Activated naive CD4-positive, alpha-beta T cell treated with anti-CD3 and anti-CD28 coated beads, Interleukin-2, amount 50 U/mL, for 72 hours (primary cell): ENCODE measurements around the gene MZT2B. TPM values are rescaled to one million over a fixed set of nuclear protein-coding genes. Genes with fewer than 3 reads are reported as not detected.
"Not testable (repeated sequence)": the region's sequence is repeated elsewhere in the genome, so short reads cannot be mapped to it uniquely, and the experiment has no call there.

Experiments
- ATAC-seq, 2 donors: fragments of 150-1000 bp; cut with Tn5 transposase; 2 replicates each; pipeline ENCODE4 v1.10.0; 2021; ENCODE audit warnings: mild to moderate bottlenecking in 2 of 2, moderate library complexity in 2 of 2
- DNase-seq, 2 donors: peaks; one replicate each; pipeline ENCODE4 v3.0.0; 2021 to 2022; ENCODE audit warnings: low spot score in 2 of 2
- H3K27ac Mint-ChIP-seq, 2 donors: one replicate each; pipeline ENCODE4 v1.8.0; 2022; ENCODE audit warnings: mild to moderate bottlenecking in 2 of 2, mixed read lengths in 2 of 2
- H3K36me3 Mint-ChIP-seq, 2 donors: one replicate each; pipeline ENCODE4 v1.8.0; 2022; ENCODE audit warnings: mixed read lengths in 2 of 2
- H3K9me3 Mint-ChIP-seq, 2 donors: one replicate each; pipeline ENCODE4 v1.8.0; 2022; ENCODE audit warnings: mixed read lengths in 2 of 2
- total RNA-seq, 2 donors: library from RNA; stranded (reverse); gene quantifications; one replicate each; pipeline ENCODE4 v1.2.3, GENCODE V29; 2022

Gene MZT2B
- total RNA-seq, 2 donors from 2014 or later, result 392 to 450 TPM

DNA sequence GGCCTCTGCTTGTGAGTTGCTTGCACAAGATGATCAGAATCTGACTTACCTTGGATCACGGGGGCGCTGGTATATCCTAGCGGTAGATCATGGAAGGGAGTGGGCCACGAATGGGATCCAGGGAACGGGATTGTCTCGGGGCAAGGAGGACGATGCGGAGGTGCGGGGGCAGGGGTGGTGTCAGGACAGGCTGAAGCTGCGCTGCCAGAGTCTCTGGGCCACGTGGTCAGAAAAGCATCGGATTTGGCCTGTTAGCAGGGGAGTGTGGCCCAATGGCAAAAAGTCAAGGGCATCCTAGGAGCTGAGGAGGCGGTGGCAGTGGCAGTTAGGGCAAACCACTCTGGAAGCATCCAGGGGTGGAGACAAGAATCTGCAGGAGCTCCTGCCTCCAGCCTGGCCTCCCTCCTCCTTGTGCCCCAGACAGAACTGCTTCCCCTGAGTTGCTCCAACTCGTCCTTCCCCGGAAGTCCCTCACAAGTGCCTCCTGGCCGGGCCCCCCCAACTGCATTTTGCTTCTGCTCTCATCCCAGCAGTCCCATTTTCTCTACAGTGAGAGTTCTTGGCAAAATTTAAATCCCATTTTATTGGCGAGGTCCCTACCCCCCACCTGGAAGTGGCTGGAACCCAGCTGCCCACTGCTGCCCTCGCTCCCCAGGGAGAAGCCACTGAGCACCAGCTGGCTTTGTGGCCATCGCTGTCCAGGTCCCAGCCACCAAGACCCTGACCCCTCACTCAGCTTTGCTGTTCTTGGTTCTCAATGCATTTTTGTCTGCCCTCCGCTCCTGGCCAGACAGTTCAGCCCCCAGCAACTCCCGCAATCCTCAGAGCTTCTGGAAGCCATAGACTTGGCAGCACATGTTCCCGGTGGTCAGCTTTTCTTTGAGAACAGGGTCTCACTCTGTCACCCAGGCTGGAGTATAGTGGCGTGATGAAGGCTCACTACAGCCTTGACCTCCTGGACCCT is 31.6 kb upstream of the MZT2B start:
- Mint-ChIP-seq H3K9me3 (no peaks in the 10 kb centered on the region), H3K27ac (peak overlapping the region in 1 of 2 donors; percentile 72), H3K36me3 (no peaks in the 10 kb centered on the region)
- ATAC-seq, result no peak
- DNase-seq, result no peak

DNA sequence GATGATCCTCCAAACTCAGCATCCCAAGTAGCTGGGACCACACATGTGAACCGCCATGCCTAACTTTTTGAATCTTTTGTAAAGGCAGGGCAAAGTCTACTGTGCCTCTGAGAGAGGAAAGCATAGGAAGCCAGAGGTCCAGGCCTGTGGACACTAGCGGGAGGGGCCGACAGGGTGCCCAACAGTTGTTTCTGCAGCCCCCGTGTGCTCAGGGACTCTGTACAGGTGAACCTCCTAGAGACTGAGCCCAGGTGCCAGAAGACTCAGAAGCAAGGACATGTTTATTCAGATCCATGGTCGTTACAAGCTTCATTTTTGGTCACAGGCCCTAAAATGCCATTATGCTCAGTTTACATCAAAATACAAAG is 30.9 kb upstream of the MZT2B start:
- ATAC-seq, DNase-seq, H3K36me3 Mint-ChIP-seq, H3K9me3 Mint-ChIP-seq: not testable (repeated sequence)
- H3K27ac Mint-ChIP-seq, result peak overlapping the region in 1 of 2 donors; percentile 72

DNA sequence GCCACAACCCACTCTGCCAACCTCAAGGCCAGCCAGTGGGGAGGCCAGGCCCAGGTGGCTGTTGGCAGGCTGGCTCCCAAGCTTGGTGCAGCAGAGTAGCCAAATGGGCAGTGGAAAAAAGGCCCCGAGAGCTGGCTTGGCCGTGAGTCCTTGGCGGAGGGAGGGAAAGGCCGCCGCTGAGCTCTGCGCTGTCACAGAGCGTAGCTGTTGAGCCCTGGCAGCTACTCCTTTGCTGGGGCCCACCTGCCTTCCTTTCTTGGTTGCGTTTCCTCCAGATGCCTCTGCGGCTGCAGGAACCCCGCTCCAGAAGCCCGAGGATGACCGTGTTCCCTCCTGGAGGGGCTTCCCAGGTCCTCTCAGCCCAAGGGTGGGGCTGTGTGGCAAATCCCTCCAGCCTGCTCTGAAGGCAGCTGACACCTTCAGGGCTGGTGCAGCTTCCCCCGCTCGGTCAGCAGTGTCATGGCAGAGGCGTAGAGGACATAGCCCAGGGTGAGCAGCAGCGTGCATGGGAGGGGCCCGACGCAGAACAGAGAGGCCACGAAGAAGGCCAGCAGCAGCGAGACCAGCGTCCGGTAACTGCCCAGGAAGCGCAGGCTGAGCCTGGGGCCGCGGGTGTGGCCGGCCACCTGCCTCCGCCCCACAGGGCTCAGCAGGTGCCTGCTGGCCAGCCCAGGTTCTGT is 29.8 kb upstream of the MZT2B start:
- ATAC-seq, H3K27ac Mint-ChIP-seq, DNase-seq, H3K36me3 Mint-ChIP-seq, H3K9me3 Mint-ChIP-seq: not testable (repeated sequence)

DNA sequence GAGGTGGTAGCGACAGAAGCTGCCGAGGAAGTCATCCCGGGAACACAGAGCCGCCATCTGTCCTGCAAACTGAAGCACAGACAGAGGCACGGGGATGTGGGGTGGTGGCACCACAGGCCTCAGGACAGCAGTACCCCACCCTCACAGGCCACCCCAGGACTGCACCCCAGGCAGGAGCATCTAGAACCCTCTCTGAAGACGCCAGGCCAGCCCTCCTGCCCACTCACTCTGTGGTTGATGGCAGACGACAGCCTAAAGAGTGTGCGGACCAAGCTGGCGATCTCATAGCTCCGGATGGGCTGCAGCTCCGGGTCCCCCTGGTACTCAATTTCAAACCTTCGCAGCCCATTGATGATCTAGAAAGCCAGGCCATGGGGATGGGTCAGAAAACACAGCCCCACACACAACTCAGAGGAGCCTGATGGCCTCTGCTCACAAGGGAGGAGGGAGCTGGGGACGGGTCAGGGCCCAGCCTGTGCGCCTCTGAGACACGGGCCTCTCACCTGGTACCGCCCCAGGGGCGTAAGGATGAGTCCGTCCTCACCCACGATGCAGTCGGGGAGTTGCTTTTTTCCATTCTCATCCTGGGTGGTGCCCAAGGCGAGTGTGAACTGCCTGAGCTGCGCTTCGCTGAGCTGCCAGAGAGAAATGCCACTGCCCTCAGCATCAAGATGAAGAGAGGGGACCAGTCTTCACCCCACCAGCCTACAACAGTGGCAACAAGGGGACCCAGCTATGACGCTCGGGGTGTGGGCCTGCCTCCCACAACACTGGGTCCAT is 29.1 kb upstream of the MZT2B start:
- H3K27ac Mint-ChIP-seq, result no peak overlapping the region
- H3K9me3 Mint-ChIP-seq, result no peaks in the 10 kb centered on the region
- ATAC-seq (no peak), DNase-seq (no peak)
- H3K36me3 Mint-ChIP-seq, result no peaks in the 10 kb centered on the region

DNA sequence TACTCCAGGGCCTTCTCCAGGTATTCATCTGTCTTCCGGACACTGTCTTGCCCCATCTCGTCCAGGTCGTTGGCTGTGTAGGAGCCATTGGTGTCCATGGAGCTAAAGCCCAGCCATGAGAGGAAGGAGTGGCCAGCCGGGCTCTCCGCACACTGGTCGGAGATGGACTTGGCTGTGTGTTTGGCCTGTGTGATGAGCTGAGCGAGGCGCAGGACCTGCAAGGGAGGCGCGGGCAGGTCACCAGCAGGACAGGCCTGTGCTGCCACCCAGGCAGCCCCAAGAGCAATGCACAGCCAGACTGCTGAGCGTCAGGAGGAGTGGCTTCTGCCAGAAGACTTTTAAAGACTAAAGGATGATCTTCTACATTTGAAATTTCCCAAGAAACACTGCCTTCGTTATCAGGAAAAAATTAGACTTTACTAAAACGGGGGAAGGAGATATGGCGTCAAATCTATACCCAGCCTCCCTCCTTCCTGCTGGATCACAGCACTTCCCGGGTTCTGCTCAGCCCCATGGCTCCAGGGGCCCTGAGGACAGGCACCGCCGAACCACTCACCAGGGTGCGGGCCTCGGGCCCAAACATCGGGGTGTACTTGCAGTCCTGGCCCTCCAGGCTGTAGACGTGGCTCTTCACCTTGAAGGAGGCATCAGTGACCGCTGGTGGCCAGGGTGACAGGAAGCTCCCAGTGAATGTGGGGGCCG is 28.2 kb upstream of the MZT2B start:
- H3K9me3 Mint-ChIP-seq, ATAC-seq, H3K36me3 Mint-ChIP-seq, H3K27ac Mint-ChIP-seq, DNase-seq: not testable (repeated sequence)

DNA sequence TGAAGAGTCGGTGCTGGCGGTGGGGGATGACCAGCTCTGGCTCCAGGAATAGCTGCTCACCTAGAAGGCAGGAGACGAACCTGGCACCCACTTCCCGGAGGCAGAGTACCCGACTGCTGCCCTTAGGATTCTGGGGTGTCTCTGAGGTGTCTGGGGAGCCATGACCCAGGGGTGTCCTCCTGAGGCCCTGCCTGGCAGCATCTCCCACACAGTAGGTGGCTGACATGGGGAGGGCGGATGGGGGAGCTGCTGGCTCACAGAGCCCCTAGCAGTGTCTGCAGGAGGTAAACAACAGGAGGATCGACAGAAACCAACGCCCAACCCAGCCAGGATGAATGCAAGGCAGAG is 27.7 kb upstream of the MZT2B start:
- not testable (repeated sequence) for DNase-seq, H3K27ac Mint-ChIP-seq, H3K9me3 Mint-ChIP-seq, ATAC-seq, H3K36me3 Mint-ChIP-seq

DNA sequence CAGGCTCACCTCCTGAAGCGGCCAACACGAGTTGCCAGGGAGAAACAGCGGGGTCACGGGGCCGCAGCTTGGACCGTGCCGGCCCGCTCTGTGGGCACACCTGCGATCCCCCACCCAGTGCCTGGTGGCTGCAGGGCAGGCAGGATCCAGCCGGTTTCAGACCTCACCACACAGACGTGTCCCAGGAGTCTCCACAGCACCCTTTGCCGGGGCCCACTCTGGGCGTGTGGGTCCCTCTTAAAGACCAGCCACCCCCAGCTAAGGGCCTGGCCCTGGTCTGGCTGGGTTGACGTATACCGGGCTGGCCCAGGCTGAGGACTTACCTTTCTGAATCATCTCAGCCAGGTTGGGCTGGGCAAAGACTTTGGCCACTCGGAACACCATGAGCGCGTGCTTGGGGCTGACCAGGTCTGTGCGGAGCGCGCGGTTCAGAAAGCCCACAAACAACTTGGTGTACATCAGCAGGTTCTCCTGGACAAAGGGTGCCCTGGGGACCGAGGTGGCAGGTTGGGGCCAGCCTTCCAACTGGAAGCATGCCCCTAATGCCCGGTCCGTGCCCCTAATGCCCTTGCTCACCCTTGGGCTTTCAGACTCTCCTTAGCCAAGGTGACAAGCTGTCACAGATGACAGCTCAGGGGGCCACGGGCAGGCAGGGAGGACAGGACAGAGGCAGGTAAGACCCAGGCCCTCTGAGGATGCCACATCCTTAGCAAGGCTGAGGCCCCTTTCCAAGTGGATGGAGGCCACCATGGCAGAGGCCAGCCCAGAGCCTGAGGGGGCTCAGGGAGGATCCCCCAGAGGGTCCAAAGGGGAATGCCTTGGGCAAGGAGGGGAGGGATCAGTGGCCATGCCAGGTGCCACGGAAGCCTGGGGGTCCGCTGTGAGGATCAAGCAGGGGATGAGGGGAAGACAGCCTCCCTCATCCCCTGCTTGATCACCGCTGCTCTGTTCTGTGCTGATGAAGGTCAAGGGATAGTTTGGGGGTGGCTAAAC is 27.0 kb upstream of the MZT2B start:
- Mint-ChIP-seq H3K27ac (peak overlapping the region in 1 of 2 donors; percentile 72), H3K9me3 (no peaks in the 10 kb centered on the region), H3K36me3 (no peaks in the 10 kb centered on the region)
- no peak for ATAC-seq
- DNase-seq, result no peak

DNA sequence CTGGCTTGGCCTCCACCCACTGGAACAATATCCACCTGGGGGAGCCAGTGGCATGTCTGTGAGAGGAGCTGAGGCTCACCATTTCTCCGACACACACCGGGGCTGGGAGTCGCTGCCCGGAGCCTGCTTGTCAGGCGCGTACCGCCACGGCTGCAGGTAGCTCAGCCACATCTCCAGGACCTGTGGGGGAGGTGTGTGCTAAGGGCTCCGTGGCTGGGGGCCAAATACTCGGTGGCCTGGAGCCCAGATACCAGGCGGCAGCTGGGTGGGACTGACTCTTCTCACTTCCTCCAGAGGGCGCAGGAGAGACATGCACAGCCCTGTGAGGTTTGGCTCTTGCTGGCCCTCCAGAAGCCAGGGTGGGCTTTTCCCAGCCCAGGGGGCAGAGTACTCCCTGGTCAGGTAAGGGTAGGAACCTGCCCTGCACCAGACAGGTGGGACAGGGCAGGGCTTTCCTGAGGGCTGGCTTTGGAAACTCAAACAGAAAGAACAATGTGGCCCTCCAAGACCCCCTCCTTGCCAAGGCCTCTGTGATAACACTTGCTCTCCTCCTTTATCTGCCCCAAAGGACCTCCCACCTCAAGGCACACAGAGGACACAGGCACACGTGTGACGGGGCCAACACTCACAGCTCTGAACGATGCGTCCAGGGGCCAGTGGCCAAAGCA is 26.0 kb upstream of the MZT2B start:
- H3K27ac Mint-ChIP-seq, result peak overlapping the region in 1 of 2 donors; percentile 48
- not testable (repeated sequence) for H3K36me3 Mint-ChIP-seq, H3K9me3 Mint-ChIP-seq, DNase-seq
- peak in 1 of 2 donors; percentile 10 for ATAC-seq

DNA sequence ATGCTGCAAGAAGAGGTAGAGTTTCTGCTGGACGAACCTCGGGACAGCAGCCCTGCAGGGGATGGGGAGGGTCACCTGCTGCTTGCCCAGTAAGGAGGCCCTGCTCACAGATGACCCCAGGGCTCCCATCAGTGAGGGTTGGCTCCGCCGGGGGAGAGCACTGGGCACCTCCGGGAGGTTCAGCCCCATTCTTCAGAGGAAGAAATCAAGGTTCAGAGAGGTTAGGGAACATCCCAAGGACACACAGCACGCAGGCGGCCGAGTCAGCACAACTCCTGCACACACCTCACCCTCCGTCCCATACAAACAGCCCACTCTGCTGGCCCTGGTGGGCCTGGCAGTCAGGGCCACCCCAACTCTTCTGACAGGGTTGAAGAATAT is 25.4 kb upstream of the MZT2B start:
- H3K9me3 Mint-ChIP-seq, result no peaks in the 10 kb centered on the region
- DNase-seq, result no peak
- no peaks in the 10 kb centered on the region for H3K36me3 Mint-ChIP-seq
- peak overlapping the region in 1 of 2 donors; percentile 48 for H3K27ac Mint-ChIP-seq
- no peak for ATAC-seq

DNA sequence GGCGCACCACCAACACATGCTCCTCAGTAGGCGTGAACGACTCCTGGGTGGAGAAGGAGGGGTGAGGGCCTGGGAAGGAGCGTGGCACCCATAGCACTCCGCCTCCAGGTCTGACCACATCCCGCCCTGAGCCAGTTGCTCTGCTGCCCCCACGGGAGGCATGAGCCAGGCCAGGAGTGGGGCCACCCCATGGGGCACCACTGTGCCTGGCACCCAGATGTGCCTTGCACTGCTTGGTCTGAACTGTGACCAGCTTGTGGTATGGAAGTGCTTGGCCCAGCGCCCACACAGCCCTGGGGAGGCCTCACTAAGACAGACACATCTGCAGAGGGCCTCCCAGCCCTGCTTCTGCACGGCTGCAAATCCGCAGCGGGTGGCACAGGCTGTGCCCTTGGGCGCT is 24.7 kb upstream of the MZT2B start:
- not testable (repeated sequence) for DNase-seq, H3K27ac Mint-ChIP-seq, ATAC-seq, H3K9me3 Mint-ChIP-seq, H3K36me3 Mint-ChIP-seq

DNA sequence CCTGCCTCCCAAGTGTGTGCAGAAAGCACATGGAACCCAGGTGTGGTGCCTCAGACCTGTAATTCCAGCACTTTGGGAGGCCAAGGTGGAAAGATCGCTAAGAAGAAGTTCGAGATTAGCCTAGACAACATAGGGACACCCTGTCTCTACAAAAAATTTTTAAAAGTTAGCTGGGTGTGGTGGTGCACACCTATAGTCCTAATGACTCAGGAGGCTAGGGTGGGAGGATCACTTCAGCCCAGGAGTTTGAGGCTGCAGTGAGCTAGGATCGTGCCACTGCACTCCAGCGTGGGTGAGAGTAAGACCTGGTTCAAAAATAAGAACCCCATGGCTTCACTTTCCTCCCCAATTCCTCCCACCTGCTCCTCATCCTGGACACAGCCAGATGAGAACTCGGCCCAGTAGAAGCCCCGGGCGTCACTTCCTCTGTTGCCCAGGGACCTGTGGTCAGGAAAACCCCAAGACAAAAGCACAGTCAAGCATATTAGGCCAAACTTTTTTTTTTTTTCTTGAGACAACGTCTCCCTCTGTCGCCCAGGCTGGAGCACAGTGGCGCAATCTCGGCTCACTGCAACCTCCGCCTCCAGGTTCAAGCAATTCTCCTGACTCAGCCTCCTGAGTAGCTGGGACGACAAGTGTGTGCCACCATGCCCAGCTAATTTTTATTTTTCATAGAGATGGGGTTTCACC is 24.1 kb upstream of the MZT2B start:
- DNase-seq, result not testable (repeated sequence)
- ATAC-seq, result peak in 1 of 2 donors; percentile 59
- peak overlapping the region; percentile 23 to 60 for H3K27ac Mint-ChIP-seq

DNA sequence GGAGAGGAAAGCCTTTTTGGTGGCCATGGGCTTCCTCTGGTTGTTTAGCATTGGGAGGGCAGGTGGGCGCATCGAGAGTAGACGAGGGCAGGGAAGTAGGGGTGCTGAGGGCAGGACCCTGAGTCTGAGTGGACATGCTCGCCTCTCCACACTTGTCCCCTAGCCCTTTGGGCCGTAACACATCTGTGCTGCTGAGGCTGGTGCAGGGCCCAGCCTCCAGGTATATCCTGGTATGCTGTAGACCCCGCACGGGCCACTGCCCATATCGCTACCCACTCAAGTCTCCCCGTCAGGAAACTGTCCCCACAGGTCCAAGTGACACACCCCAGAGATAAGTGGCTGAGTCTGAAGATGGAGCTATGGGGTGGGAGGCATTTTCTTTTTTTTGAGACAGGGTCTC is 23.4 kb upstream of the MZT2B start:
- Mint-ChIP-seq H3K36me3 (peaks cover 0 to 2% of the 10 kb centered on the region in 2 donors), H3K27ac (peak overlapping the region in 1 of 2 donors; percentile 23), H3K9me3 (no peaks in the 10 kb centered on the region)
- DNase-seq (no peak), ATAC-seq (no peak)

More for the DNA sequence above, 24.1 kb upstream of the MZT2B start:
- not testable (repeated sequence) for H3K9me3 Mint-ChIP-seq, H3K36me3 Mint-ChIP-seq

DNA sequence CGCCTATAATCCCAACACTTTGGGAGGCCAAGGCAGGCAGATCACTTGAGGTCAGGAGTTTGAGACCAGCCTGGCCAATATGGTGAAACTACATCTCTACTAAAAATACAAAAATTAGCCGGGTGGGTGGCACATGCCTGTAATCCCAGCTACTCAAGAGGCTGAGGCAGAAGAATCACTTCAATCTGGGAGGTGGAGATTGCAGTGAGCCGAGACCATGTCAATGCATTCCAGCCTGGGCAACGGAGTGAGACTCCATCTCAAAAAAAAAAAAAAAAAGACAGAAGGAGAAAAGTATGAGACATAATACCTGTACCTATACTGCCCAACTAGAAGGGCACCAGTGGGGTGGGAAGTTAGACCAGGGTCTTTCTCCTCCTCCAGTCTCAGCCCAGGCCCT is 22.7 kb upstream of the MZT2B start:
- not testable (repeated sequence) for H3K36me3 Mint-ChIP-seq, DNase-seq, H3K27ac Mint-ChIP-seq, H3K9me3 Mint-ChIP-seq, ATAC-seq

DNA sequence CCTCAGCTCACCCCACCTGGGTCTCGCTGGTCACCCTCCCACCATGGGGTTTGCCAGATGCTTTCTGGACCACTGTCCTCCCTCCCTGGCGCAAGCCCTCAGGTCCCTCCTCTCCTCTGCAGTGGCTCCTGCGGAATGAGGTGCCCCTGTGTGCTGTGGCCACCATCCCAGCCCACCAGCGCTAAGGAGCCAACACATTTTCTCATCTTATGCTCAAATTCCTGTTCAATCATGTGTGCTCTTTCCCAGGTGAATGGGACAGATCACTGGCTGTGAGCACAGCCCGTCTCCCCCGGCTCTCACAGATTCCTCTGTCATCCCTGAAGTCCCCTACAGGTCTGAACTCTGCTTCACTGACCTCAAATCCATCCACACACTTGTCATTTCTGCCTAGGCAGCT is 21.9 kb upstream of the MZT2B start:
- H3K27ac Mint-ChIP-seq, result peak overlapping the region in 1 of 2 donors; percentile 79
- DNase-seq (no peak), ATAC-seq (no peak)
- H3K36me3 Mint-ChIP-seq, result peaks cover 6 to 14% of the 10 kb centered on the region in 2 donors
- H3K9me3 Mint-ChIP-seq, result no peaks in the 10 kb centered on the region
